Measurements from ENCODE around the gene LILRA1.
"Not testable (repeated sequence)": the region's sequence is repeated elsewhere in the genome, so short reads cannot be mapped to it uniquely, and the experiment has no call there.

LILRA1 gene

DNA sequence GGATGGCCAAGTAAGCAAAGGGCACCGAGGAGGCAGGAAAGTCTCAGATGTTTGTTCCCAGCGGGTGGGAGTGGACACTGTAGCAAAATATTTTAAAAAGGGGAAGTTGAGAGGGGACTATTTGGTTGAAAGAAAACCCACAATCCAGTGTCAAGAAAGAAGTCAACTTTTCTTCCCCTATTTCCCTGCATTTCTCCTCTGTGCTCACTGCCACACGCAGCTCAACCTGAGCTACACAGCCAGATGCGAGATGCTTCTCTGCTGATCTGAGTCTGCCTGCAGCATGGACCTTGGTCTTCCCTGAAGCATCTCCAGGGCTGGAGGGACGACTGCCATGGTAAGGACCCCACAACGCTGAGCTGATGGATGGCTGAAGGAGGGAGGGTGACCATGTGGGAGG is at the start of gene LILRA1:
Gene LILRA1, plus strand, starts transcription at position 188 of the 400 bp plus-strand sequence. CDS start 613 bp downstream, outside the sequence.
- not testable (repeated sequence) for DNase-seq

DNA sequence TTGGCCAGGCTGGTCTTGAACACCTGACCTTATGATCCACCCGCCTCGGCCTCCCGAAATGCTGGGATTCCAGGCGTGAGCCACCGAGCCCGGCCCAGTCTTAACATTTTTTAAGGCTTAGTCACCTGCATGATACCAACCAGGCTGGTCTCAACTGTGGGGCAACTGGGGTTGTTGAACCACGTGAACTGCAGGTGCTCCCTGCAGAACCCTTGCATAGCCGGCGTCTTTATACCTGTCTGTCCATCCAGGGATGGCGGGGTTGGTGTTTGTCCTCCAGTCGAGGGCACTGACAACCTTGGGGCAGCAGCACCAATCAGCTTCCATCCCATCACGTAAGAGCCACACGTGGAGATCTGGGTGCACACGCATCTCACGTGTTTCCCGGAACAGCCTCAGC is 44.6 kb upstream of the LILRA1 start:
- no peak for DNase-seq

DNA sequence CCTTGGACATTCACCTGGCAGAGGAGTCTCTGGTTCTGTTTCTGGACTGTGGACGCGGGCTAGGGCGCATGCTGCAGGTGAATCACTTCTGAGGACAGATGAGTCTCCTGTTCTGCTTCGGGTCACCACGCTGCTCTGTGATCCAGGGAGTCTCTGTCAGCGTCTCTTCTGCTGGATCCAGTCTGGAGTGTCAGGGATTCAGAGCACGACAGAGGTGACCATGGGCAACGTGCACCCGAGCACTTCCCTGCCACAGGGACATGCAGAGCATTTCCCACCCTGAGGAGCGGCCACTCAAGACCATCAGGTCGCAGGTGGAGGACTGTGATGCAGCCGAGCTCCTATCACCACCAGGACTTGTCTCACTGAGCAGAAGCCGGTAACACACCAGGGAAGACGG is 44.2 kb upstream of the LILRA1 start:
- DNase-seq = no peak

DNA sequence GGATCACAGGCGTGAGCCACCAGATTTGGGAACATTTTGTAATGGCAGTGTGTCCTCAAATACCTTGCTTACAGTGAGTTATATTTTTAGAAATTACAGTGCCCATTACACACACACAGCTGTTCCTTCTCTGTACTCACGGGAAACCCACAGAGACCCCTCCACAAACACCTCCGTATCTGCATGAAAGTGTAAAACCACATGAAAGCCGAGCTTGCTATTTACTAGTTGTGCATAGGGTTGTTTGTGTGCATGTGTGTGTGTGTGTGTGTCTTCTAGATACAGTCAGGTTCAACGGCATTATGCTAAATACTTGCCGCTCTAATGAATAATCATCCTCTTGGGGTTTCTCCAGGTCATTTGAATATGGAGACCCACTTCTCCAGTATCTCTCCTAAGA is 42.1 kb upstream of the LILRA1 start:
- no peak for DNase-seq

DNA sequence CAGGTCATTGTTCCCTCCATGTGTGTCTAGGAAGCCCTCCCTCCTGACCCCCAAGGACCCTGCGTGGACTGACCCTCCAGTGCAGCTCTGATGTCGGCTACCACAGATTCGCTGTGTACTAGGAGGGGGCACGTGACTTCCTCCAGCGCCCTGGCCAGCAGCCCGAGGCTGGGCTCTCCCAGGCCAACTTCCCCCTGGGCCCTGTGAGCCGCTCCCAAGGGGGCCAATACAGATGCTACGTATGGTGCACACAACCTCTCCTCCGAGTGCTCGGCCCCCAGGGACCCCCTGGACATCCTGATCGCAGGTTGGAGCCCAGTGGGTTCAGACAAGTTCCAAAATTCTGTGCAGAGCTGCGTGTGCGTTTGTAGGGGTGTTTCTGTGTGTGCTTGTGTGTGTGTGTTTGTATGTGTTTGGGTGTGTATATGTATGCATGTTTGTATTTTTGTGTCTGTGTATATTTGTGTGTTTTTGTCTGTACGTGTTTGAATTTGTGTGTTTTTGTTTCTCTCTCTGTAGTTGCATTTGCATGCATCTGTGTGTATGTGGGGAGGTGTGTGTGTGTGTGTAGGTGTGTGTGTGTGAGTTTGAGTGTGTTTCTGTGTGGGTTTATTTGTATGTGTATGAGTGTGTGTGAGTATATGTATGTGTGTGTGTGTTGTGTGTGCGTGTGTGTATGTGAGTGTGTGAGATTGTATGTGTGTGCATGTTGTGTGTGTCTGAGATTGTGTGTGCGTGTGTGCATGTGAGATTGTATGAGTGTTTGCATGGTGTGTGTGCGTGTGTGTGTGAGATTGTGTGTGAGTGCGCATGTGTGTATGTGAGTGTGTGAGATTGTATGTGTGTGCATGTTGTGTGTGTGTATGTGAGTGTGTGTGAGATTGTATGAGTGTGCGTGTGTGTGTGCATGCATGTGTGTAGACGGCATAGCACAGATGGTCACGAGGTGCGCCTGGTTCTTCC is 41.2 kb upstream of the LILRA1 start:
- no peak for DNase-seq

DNA sequence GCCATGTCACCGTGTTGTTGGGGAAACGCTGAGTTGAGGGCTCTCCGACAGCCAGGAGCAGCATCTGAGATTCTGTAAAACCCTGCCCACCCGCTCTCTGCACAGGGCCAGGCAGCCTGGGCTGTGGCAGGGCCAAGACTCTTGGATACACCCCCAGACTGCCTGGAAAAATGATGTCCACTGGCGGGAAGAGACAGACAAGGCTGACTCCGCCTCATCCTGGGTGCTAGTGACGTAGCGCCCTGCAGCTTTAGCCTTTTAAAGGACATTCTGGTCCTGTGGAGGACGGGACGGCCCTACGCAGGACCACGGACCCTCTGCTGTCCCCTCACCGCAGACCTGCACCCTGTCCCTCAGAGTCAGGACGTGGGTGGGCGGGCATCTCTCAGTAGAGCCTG is 40.5 kb upstream of the LILRA1 start:
- DNase-seq = no peak

DNA sequence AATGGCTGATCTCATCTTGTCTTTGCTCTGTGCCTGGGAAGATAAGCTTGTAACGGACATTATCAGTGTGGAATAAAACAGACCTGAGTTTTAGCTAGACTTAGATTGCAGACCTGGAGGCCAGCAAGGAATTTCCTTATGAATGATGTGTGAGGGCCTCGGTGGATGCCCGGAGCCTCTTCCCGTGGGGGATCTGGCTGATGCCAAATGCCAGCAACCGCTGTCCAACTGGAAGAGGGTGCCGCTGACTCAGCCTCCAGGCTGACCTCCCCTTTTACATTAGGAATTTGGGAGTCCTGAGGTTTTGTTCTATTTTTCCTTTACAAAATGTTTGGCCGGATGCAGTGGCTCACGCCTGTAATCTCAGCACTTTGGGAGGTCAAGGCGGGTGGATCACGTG is 39.4 kb upstream of the LILRA1 start:
- DNase-seq = no peak

DNA sequence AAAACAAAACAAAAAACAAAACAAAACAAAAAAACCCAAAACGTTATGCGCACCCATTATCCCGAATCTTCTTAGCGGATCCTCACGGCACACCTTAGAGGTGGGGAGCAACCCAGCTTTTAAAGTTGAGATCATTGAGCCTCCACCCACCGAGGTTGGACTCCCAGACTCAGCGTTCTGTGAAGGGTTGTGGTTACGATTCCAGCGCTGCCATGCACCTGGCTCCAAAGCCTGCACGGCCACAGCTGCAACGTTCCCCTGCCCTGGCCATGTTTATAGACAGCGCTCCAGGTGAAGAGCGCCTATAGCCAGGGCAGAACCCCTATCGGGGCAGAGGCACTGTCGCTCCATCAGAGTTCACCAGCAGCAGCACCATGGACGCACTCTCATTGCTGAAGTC is 38.5 kb upstream of the LILRA1 start:
- no peak for DNase-seq

DNA sequence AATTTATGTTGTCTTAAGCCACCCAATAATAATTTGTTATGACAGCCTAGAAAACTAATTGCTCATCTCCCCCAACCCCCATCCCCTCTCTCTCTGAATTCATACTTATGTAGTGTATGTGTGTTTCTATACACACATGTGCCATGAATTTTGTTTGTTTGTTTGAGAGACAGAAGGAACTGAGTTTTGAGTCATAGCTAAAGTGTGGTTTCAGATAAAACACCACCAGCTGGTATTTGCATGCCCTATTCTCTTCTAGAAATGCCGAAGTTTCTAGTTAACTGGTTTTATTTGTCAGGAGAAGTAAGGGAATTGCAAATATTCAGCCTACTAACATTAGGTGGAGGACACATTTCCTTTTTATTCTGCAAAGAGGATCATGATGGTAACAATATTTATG is 37.2 kb upstream of the LILRA1 start:
- no peak for DNase-seq

DNA sequence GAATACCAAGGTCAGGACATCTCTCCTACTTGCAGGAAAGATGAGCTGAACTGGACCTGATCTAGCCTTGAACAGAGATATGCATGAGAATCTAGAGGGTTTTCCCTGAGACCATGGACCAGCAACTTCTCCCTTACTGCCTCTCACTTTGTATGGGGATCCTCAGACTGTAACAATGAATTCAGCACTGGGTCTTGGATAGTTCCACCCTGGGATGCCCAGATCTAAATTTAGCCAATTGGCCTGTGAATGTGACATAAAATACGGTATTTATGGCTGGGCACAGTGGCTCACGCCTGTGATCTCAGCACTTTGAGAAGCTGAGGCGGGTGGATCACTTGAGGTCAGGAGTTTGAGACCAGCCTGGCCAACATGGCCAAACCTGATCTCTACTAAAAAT is 35.1 kb upstream of the LILRA1 start:
- no peak for DNase-seq

DNA sequence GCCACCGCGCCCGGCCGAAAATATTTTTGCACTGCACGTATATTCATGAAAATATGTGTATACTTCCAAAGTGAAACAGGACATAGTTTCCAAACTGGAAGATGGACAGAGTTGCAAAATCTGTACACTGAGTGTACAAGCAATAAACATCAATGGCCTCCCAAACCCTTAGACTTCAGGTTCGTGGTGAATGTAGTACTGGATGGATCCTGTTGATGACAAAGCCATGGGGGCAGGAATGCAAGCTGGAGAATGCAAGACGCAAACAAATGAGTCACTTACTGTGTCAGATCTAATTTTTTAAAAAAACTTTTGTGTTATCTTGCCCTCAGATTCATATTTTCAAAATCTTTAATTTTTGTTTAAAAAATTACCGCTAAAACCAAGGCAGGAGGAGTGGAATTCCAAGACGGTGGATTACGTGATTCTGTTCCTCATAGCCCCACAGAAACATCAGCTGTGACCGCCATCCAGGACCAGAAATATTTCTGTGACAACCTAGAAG is 32.5 kb upstream of the LILRA1 start:
- no peak for DNase-seq

DNA sequence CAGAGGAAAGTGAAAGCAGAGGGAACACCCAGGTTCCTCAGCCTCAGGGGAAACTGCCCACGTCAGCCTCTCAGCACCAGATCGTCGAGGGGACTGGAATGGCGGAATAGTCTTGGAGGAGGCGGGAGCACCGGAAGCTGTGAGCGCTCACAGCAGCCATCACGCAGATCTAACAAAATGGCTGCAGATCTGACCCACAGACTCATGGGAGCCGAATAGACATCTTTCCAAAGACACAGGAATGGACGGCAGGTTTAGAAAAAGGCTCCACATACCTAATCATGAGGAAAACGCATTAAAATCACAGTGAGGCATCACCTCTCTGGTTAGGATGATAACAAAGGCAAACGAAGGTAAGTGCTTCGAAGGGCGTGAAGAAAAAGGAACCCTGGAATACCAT is 31.6 kb upstream of the LILRA1 start:
- no peak for DNase-seq

DNA sequence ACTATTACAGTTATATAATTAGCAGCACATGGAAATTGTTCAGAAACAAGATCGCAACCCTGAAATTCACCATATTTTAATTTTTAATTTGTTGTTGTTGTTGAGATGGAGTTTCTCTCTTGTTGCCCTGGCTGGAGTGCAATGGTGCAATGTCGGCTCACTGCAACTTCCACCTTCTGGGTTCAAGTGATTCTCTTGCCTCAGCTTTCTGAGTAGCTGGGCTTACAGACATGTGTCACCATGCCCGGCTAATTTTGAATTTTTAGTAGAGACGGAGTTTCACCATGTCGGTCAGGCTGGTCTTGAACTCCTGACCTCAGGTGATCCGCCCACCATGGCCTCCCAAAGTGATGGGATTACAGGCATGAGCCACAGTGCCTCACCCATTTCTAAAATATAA is 30.2 kb upstream of the LILRA1 start:
- not testable (repeated sequence) for DNase-seq

DNA sequence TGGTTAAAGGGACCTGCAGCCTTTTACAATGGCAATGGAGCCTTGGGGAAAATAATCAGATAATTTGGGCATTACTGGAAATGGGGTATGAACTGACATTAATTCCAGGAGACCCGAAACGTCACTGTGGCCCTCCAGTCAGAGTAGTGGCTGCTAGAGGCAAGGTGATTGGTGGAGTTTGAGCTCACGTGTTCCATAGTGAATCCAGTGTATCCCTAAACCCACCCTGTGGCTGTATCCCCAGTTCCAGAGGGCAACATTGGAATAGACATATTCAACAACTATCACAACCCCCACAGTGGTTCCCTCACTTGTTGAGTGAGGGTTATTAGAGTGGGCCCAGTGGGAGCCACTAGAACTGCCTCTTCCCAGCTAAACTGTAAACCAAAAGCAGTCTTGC is 23.1 kb upstream of the LILRA1 start:
- DNase-seq = no peak

DNA sequence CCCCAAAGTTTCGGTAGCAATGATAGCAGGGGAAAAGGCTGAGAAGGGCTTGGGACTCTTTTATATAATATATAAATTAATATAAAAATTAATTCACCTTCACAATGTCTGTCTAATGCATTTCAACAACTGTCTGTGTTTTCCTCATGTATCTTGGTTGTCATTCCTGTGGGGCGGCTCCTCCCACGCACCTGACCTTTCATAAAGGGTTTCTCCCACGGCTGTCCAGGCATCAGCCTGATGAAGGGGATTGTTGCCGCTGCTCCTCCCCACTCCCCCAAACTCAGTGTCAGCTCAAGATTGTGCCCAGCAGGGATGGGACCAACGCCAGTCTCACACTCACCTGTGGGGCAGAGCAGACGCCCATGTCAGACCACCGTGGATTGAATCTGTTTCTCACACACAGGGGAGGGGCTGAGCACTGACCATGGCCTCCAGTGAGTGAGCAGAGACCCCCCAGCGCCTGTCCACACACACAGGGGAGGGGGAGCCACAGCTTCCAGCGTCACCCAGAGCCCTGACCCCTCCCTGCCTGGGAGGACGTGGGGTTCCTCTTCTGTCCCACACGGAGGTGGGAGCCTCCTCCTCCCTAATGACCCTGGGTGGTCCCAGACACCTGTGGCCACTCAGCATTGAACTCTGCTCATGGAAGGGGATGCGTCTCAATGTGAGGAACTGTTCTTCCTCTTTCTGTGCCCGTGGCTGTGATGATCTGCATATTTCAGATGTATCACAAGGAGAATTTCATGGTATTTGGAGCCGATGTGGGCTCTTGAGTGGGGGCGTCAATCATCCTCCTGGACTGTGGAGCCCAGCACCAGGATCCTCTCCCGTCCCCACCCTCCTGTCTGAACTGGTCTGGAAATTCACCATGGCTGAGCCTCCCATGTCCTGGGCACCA is 21.5 kb upstream of the LILRA1 start:
- not testable (repeated sequence) for DNase-seq

DNA sequence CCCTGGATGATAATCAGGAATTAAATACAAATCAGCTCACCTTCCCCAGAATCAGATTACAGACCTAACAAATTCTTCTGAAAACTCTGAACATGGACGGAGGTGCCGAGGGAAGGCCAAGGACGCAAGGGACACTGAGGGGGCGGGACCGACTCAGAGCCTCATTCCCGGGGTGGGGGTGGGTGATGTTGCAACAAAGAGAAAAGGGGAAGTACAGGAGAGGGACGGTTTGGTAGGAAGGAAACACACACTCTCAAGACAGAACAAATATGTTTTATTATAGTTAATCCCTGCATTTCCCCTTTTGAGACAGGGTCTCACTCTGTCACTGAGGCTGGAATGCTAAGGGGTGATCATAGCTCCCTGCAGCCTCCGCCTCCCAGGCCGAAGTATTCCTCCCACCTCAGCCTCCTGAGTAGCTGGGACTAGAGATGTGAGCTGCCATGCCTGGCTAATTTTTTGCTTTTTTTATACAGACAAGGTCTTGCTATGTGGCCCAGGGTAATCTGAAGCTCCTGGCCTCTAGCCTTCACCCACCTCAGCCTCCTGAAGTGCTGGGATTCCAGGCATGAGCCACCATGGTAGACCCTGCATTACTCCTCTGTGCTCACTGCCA is 20.6 kb upstream of the LILRA1 start:
- DNase-seq = no peak

DNA sequence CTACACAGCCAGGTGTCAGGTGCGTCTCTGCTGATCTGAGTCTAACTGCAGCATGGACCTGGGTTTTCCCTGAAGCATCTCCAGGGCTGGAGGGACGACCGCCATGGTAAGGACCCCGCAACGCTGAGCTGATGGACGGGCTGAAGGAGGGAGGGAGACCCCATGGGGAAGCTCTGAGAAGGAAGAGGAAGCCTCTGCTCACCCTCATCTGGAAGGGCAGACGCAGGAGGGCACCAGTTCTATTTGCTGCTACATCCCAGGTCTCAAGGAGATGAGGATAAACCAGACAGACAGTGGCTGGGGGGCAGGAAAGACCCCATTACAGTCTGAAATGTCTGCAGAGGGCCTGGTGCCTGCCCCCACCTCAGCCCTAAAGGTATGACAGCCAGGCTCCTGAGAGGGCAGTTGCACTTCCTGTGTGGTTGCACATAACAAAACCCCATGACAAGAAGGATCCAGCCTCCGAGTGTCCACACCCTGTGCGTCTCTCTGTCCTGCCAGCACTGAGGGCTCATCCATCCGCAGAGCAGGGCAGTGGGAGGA is 20.0 kb upstream of the LILRA1 start, which contains the start of gene LILRA2:
Gene LILRA2, plus strand, starts transcription at position 461 of the 543 bp plus-strand sequence. CDS start 89 bp downstream, outside the sequence.
- no peak for DNase-seq

DNA sequence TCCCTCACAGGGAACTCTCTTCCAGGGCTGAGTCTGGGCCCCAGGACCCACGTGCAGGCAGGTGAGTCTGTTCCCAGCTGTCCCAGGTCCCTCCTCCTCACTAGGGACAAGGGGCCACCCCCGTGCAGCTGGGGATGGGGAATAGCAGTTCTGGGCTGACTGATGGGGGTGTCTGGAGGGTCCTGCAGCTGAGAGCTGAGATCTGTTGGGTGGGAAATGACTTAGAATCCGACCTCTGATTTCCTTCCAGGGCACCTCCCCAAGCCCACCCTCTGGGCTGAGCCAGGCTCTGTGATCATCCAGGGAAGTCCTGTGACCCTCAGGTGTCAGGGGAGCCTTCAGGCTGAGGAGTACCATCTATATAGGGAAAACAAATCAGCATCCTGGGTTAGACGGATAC is 19.4 kb upstream of the LILRA1 start:
- no peak for DNase-seq

DNA sequence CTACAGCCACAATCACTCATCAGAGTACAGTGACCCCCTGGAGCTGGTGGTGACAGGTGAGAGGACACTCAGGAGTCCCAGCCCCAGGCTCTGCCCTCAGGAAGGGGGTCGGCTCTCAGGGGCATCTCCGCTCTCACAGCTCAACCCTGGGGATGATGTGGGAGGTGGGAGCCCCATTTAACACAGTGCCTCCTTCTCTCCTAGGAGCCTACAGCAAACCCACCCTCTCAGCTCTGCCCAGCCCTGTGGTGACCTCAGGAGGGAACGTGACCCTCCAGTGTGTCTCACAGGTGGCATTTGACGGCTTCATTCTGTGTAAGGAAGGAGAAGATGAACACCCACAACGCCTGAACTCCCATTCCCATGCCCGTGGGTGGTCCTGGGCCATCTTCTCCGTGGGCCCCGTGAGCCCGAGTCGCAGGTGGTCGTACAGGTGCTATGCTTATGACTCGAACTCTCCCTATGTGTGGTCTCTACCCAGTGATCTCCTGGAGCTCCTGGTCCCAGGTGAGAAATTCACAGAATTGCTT is 18.8 kb upstream of the LILRA1 start:
- no peak for DNase-seq

DNA sequence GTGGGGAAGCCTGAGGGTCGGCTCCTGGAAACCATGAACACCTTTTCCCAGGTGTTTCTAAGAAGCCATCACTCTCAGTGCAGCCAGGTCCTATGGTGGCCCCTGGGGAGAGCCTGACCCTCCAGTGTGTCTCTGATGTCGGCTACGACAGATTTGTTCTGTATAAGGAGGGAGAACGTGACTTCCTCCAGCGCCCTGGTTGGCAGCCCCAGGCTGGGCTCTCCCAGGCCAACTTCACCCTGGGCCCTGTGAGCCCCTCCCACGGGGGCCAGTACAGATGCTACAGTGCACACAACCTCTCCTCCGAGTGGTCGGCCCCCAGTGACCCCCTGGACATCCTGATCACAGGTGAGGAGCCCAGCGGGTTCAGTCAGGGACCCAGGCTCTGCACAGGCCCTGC is 18.2 kb upstream of the LILRA1 start:
- DNase-seq = not testable (repeated sequence)

DNA sequence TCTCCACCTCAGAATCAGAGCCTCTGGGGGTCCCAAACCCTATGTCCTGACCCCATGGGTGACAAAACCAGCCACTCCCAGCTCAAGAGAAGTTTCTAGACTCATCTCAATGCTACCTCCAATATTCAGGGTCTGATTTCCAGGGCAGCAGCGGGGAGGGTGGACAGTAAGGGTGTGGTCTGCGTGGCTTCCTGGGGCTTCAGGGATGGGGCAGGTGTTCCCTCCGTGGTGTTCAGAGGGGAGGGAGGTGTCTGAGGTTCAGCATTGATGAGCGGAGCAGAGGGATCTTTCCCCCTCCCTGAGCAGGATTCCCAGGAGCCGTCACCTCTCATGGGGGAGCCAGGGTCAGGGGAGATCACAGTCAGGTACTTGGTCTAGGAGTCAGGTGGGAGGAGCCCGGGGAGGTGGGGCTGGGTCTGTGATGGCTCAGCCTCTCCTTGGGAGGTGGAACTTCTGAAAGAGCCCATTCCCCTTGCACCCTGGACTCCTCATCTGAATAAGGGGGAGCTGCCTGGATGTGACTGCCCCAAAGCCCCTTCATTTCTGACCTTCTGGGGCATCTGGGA is 16.9 kb upstream of the LILRA1 start:
- no peak for DNase-seq

DNA sequence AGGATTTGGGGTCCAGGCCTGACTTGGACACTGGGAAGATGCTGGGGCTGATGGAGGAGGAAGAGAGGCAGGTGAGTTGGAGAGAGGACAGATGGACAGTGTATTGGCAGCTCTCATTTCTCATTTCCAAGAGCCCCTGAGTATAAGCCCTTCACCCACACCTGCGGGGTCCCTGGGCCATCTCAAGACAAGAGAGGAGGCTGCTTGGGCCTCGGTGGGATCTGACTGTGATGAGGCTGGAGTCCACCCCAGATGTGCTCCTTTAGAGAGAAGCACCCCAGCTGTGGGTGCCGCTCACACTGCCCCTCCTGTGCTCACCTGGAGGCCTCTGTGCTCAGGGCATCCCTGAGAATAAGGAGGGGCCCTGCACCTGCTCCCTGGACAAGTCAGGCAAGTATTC is 16.1 kb upstream of the LILRA1 start:
- no peak for DNase-seq
